PC-3 (cell line): ENCODE measurements around the gene TMEM119. TPM values are rescaled to one million over a fixed set of nuclear protein-coding genes. Genes with fewer than 3 reads are reported as not detected.

Source experiments
- ATAC-seq: fragments of 200-7000 bp; cut with Tn5 transposase; 2 replicates; pipeline ENCODE4 v1.9.1; 2020; ENCODE audit warnings: mild to moderate bottlenecking, moderate library complexity
- BruUV-seq: library from RNA; stranded (reverse); fragments of 400-500 nt; replicated peaks from 2 replicates; lab custom pipeline; 2021; lab: Mats Ljungman, UMichigan
- CTCF ChIA-PET: fragments of 300-600 bp; sonication (Branson Sonifier 250); formaldehyde crosslinking; loops from one replicate; lab custom pipeline; 2022; ENCODE audit warnings: antibody characterized with exemption; lab: Charles Lee
- POLR2A ChIA-PET: fragments of 300-600 bp; sonication (Branson Sonifier 250); formaldehyde crosslinking; loops from one replicate; lab custom pipeline; 2022; ENCODE audit warnings: antibody characterized with exemption; ENCODE audit not compliant: unreplicated experiment; lab: Charles Lee
- DNase-seq: peaks from one replicate; pipeline ENCODE4 v3.0.0-alpha.2; 2015
- H2AFZ ChIP-seq: fragments of 300-600 bp; sonication (generic); 2 replicates; pipeline ENCODE4 v1.6.0; 2016; ENCODE audit warnings: antibody characterized with exemption, low read length
- H3F3A ChIP-seq: fragments of 300-600 bp; sonication (generic); one replicate; pipeline ENCODE4 v1.6.0; 2017; ENCODE audit warnings: antibody characterized with exemption, low read length, control low read depth, mild to moderate bottlenecking; ENCODE audit not compliant: unreplicated experiment
- H3K27ac ChIP-seq: fragments of 300-600 bp; sonication (generic); 2 replicates; pipeline ENCODE4 v1.5.1; 2016; ENCODE audit warnings: mild to moderate bottlenecking, low read length
- H3K27me3 ChIP-seq: fragments of 300-600 bp; sonication (generic); 2 replicates; pipeline ENCODE4 v1.6.1; 2016; ENCODE audit warnings: low read length, mixed read lengths
- H3K36me3 ChIP-seq: fragments of 300-600 bp; sonication (generic); 2 replicates; pipeline ENCODE4 v1.6.1; 2016; ENCODE audit warnings: low read depth, mixed run types, low read length, mixed read lengths
- H3K4me1 ChIP-seq: fragments of 300-600 bp; sonication (generic); 2 replicates; pipeline ENCODE4 v1.5.1; 2016; ENCODE audit warnings: low read length; ENCODE audit not compliant: insufficient read depth
- H3K4me2 ChIP-seq: fragments of 300-600 bp; sonication (generic); 2 replicates; pipeline ENCODE4 v1.6.0; 2016; ENCODE audit warnings: low read length
- H3K4me3 ChIP-seq: fragments of 300-600 bp; sonication (generic); 2 replicates; pipeline ENCODE4 v1.5.1; 2016; ENCODE audit warnings: mild to moderate bottlenecking, low read length, mixed read lengths
- H3K79me2 ChIP-seq: fragments of 300-600 bp; sonication (generic); 2 replicates; pipeline ENCODE4 v1.6.1; 2017; ENCODE audit warnings: low read length, mixed read lengths
- H3K9ac ChIP-seq: fragments of 300-600 bp; sonication (generic); 2 replicates; pipeline ENCODE4 v1.6.0; 2016; ENCODE audit warnings: mild to moderate bottlenecking, low read length
- H3K9me2 ChIP-seq: fragments of 300-600 bp; sonication (generic); replicated peaks from 2 replicates; pipeline ENCODE4 v1.6.1; 2016; ENCODE audit warnings: mixed run types, low read length, mixed read lengths
- H3K9me3 ChIP-seq: fragments of 300-600 bp; sonication (generic); 2 replicates; pipeline ENCODE4 v1.6.1; 2016; ENCODE audit warnings: low read length, mixed read lengths
- H4K20me1 ChIP-seq: fragments of 300-600 bp; sonication (generic); 2 replicates; pipeline ENCODE4 v1.6.1; 2016; ENCODE audit warnings: low read length, mixed read lengths
- CTCF ChIP-seq: fragments of 300-600 bp; sonication (generic); conservative IDR thresholded peaks from 2 replicates; pipeline ENCODE4 v1.5.1; 2017; ENCODE audit warnings: antibody characterized with exemption, low read depth, mild to moderate bottlenecking, low read length
- EZH2 ChIP-seq: fragments of 300-600 bp; sonication (generic); IDR thresholded peaks from one replicate; pipeline ENCODE4 v1.6.1; 2017; ENCODE audit warnings: antibody characterized with exemption, mild to moderate bottlenecking, low read length; ENCODE audit not compliant: unreplicated experiment
- EZH2phosphoT487 ChIP-seq: fragments of 300-600 bp; sonication (generic); IDR thresholded peaks from 2 replicates; pipeline ENCODE4 v1.6.1; 2018; ENCODE audit warnings: mild to moderate bottlenecking, antibody characterized with exemption, low read length, borderline replicate concordance
- intact Hi-C: fragments of 100-400 bp; cut with micrococcal nuclease; formaldehyde crosslinking; loops from 2 replicates; pipeline ENCODE4 v1.9.0; 2023
- total RNA-seq: library from RNA; depleted of rRNA; stranded (reverse); fragments of >200 nt; gene quantifications from 2 replicates; pipeline ENCODE4 v1.2.3, GENCODE V29; 2014

Gene TMEM119
- total RNA-seq, 1 experiment from 2014 or later, result not detected

GRCh38 chr12:108610336-108610815 lies 12.5 kb upstream of the TMEM119 start:
- ATAC-seq, result no peak
- intact Hi-C loops, result loop anchor here (10.0 kb wide), 1 partner anchor 696 kb away; no protein-coding TSS in a partner anchor
- H3K36me3 ChIP-seq, result no peaks in the 10 kb centered on the region
- POLR2A ChIA-PET, result no interaction called here
- no peak overlapping the region for H3K27ac ChIP-seq
- TF ChIP-seq EZH2phosphoT487 (no peak), CTCF (no peak), EZH2 (no peak)
- H3F3A ChIP-seq, result no peaks in the 10 kb centered on the region
- H2AFZ ChIP-seq, result no peak overlapping the region
- no TSS peak for BruUV-seq
- H3K9me2 ChIP-seq, result no peaks in the 10 kb centered on the region
- H3K4me2 ChIP-seq, result no peak overlapping the region
- no peak for DNase-seq
- no peaks in the 10 kb centered on the region for H3K9me3 ChIP-seq
- no peak overlapping the region for H3K4me3 ChIP-seq
- H3K27me3 ChIP-seq, result no peaks in the 10 kb centered on the region
- no peaks in the 10 kb centered on the region for H4K20me1 ChIP-seq
- peaks cover 16% of the 10 kb centered on the region for H3K4me1 ChIP-seq
- H3K9ac ChIP-seq, result no peak overlapping the region
- CTCF ChIA-PET, result no interaction called here
- no peaks in the 10 kb centered on the region for H3K79me2 ChIP-seq

DNA sequence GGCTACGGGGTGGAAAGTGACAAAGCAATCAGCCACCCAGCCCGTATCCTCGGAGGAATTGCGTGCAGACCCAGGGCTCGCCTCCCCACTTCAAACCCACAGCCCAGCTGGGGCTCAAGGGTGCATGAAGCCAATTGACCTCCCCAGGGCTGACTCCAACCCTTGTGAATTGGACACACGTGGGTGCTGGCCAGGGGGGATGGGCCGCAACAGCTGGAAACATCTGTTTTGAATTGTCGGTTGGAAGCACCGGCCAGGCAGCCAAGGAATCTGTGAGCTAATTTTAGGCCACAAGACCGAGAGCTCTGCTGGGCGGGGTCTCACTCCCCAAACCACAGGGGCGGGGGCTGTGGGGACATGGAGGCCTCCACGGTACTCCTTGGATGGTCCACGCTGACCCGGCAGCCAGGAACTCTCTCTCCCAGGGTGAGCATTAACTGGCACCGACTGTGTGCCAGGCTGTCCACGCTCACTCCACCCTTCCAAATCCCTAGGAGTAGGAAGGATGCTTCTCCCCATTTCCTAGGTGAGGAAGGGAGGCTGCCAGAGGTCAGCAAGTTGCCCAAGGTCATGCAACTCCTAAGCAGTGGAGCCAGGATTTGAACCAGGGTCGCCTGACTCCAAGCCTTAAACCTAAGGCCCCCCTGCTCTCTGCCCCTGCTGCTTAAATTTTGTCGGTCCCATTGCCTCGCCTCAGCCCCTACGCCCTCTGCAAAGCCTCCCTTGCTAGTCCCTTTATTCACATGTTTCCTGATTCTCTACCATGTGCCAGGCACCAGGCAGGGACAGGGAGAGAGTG lies 11.9 kb upstream of the TMEM119 start:
- no peak overlapping the region for H2AFZ ChIP-seq
- H3K4me1 ChIP-seq, result peaks cover 16% of the 10 kb centered on the region
- no peak overlapping the region for H3K9ac ChIP-seq
- DNase-seq (no peak), ATAC-seq (no peak)
- no TSS peak for BruUV-seq
- ChIA-PET CTCF (no interaction called here), POLR2A (no interaction called here)
- TF ChIP-seq CTCF, result no peak
- no peak for TF ChIP-seq EZH2phosphoT487
- TF ChIP-seq EZH2, result no peak
- no peak overlapping the region for H3K4me3 ChIP-seq
- H3K4me2 ChIP-seq, result no peak overlapping the region
- H3K79me2 ChIP-seq, result no peaks in the 10 kb centered on the region
- H3K36me3 ChIP-seq, result no peaks in the 10 kb centered on the region
- H4K20me1 ChIP-seq, result no peaks in the 10 kb centered on the region
- no peaks in the 10 kb centered on the region for H3K27me3 ChIP-seq
- no peak overlapping the region for H3K27ac ChIP-seq
- intact Hi-C loops, result loop anchor here (10.0 kb wide), 1 partner anchor 695 kb away; no protein-coding TSS in a partner anchor
- H3K9me2 ChIP-seq, result no peaks in the 10 kb centered on the region
- no peaks in the 10 kb centered on the region for H3F3A ChIP-seq
- no peaks in the 10 kb centered on the region for H3K9me3 ChIP-seq

- no TSS peak for BruUV-seq
- no peaks in the 10 kb centered on the region for H3K9me3 ChIP-seq
- H4K20me1 ChIP-seq, result no peaks in the 10 kb centered on the region
- ATAC-seq (no peak), DNase-seq (no peak)
- no peak overlapping the region for H3K4me3 ChIP-seq
- no peaks in the 10 kb centered on the region for H3K36me3 ChIP-seq
- no peaks in the 10 kb centered on the region for H3K9me2 ChIP-seq
- no peak overlapping the region for H2AFZ ChIP-seq
- no peak overlapping the region for H3K4me2 ChIP-seq
- no peaks in the 10 kb centered on the region for H3F3A ChIP-seq
- no peak overlapping the region for H3K9ac ChIP-seq
- TF ChIP-seq EZH2 (no peak), CTCF (no peak), EZH2phosphoT487 (no peak)
- peaks cover 16% of the 10 kb centered on the region for H3K4me1 ChIP-seq
- H3K27ac ChIP-seq, result no peak overlapping the region
- ChIA-PET POLR2A (no interaction called here), CTCF (no interaction called here)
- intact Hi-C loops, result no loop called here
- H3K79me2 ChIP-seq, result no peaks in the 10 kb centered on the region
- H3K27me3 ChIP-seq, result no peaks in the 10 kb centered on the region
These were observed 10.7 kb upstream of the TMEM119 start for GRCh38 chr12:108608616-108609015.
